Activated effector memory CD4-positive, alpha-beta T cell treated with anti-CD3 and anti-CD28 coated beads, Interleukin-2, amount 50 U/mL, for 16 hours (primary cell): ENCODE measurements around the gene UNC80.
"Not testable (repeated sequence)": the region's sequence is repeated elsewhere in the genome, so short reads cannot be mapped to it uniquely, and the experiment has no call there.

Experiments used
- DNase-seq: peaks from one replicate; pipeline ENCODE4 v3.0.0-alpha.2; 2020

The UNC80 gene, protein sequence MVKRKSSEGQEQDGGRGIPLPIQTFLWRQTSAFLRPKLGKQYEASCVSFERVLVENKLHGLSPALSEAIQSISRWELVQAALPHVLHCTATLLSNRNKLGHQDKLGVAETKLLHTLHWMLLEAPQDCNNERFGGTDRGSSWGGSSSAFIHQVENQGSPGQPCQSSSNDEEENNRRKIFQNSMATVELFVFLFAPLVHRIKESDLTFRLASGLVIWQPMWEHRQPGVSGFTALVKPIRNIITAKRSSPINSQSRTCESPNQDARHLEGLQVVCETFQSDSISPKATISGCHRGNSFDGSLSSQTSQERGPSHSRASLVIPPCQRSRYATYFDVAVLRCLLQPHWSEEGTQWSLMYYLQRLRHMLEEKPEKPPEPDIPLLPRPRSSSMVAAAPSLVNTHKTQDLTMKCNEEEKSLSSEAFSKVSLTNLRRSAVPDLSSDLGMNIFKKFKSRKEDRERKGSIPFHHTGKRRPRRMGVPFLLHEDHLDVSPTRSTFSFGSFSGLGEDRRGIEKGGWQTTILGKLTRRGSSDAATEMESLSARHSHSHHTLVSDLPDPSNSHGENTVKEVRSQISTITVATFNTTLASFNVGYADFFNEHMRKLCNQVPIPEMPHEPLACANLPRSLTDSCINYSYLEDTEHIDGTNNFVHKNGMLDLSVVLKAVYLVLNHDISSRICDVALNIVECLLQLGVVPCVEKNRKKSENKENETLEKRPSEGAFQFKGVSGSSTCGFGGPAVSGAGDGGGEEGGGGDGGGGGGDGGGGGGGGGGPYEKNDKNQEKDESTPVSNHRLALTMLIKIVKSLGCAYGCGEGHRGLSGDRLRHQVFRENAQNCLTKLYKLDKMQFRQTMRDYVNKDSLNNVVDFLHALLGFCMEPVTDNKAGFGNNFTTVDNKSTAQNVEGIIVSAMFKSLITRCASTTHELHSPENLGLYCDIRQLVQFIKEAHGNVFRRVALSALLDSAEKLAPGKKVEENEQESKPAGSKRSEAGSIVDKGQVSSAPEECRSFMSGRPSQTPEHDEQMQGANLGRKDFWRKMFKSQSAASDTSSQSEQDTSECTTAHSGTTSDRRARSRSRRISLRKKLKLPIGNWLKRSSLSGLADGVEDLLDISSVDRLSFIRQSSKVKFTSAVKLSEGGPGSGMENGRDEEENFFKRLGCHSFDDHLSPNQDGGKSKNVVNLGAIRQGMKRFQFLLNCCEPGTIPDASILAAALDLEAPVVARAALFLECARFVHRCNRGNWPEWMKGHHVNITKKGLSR (N-terminal part only)

DNA sequence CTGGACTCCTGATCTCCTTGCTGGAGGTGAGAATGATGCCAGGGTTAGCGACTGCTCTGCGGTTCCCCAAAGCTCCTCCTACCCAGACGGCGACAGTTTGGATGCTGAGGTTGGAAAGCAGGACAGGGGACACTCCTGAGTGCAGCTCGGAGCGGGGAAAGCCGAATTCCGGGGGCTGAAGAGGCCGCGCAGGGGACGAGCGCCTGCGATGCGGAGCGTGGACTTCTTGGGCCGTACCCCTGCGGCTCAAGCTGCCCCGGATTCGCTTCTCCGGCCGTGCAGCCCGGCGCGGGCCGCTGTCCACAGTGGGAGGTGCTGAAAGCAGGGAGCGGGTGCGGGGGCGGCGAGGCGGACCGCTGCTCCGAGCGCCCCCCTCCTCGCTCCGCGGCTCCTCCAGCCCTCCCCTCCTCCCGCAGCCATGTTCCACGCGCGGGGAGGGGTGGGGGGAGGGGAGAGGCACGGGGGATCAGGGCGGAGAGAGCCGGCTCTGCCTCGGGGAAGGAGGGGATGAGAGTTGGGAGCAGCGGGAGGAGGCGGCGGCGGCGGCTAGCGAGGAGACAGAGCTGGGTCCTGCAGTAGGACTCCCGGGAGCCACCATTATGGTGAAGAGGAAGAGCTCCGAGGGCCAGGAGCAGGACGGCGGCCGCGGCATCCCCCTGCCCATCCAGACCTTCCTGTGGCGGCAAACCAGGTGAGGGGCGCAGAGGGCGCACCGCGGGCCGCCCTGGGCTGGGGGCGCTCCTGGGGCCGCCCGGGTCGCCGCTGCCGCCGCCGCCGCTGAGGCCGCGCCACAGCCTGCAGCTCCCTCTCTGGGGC, at the start of gene UNC80:
Gene UNC80 (plus strand): TSS at position 359 of the 816 bp plus-strand sequence. CDS start 241 bp downstream, at position 600.
- no peak for DNase-seq

DNA sequence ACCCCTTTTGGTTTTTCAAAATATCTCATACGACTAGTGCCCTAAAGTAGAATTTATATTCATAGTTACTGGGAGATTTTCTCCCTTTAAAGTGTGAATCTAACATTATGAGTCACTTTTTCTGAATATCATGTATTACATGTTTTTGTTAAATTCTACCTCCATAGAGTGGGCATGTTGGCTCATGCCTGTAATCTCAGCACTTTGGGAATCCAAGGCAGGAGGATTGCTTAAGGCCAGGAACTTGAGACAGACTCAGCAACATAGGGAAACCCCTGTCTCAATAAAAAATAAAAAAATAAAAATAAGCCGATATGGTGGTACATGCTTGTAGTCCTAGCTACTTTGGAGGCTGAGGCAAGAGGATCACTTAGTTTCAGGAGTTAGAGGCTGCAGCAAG, 45.3 kb upstream of the UNC80 start:
- no peak for DNase-seq

DNA sequence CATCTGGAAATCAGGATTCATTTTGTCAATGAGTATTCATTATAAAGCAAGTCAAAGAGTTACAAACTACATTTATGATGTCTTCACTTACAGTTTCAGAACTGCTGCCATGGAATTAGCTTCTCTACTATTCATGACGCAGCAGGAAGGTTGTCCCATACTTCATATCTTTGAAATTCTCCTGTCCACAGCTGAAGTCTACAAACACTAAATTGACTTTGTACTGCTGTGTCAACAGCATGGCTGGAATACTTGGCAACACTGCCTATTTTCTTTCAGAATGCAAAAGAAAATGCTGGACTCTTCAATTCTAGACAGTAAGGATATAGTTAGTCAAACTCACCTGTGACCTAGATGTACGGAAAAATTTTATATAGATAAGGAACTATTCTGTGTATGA, 44.6 kb upstream of the UNC80 start:
- no peak for DNase-seq

DNA sequence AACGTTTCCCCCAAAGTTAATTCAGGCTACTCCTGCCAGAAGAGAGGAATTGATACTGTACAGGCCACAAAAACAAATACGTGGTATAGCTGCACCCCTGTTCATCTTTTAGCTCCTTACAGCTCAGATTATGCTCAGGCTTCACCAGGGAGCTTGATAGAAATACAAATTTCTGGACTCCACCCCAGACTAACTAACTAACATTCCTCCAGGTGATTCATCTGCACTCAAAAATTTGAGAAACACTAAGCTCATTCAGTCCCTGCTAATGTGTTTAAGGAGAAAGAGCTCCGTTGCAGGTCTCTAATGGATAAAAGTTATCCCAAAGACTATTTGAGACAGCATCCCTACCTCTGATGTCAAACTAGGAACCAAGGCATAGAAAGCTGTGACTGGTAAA, 36.8 kb upstream of the UNC80 start:
- no peak for DNase-seq

DNA sequence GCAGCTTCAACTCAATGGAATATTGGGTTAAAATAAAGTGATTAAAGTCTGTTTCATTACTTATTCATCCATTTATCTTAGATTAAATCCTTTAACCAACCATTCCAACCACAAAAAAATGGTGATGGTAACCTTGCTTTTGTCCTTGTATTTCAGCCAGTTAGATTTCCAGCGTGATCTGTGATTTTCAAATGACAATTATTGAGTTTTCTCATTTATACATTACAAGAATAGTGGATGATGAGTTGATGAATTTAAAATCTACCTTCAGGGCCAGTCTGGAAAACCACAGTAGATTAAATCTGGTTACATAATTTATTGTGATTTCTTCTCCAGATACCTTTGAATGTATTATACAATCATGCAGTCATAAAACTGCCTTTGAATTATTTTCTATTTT, 29.7 kb upstream of the UNC80 start:
- no peak for DNase-seq

DNA sequence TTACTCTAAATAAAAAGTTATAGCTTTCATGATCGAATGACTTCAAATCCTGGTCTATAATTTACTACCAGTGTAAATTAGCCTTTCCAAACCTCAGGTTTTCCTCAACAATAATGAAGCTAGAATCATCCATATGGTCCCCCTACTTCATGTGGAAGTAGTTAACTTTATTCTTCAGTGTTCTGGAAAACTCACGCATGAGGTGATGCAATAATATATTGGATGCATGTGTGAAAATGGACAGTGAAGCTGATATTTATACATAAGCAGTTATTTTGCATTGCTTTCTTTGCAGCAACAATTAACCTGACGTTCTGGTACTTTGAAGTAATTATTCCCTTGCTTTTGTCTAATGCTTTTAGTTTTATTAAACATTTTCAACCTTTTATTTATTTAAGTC, 18.6 kb upstream of the UNC80 start:
- no peak for DNase-seq

DNA sequence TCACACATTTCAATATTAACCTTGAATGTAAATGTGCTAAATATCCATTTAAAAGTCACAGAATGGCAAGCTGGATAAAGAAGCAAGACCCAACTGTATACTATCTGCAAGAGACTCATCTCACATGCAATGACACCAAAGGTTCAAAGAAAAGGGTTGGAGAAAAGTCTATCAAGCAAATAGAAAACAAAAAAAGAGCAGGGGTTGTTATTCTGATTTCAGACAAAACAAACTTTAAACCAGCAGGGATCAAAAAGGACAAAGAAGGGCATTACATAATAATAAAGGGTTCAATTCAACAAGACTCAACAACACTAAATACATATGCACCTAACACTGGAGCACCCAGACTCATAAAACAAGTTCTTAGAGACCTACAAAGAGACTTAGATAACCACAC, 14.5 kb upstream of the UNC80 start:
- DNase-seq = no peak

DNA sequence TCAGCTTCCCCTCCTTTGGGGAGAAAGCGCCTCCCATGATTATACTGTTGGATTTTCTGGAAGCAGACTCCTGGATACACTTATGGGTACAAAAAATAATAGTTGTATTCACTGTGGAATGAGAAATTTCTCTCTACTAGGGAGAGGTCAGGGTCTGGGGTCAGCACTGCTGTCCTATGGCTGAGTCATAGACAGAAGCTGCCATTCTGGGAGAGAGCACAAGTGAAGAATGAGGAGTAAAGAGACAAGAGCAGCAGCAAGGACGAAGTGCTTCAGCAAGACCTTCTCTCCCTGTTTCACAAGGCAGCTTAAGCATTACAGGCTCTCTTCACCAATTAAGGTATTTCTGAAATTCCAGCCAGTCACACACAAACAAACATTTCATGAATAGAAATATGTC, 10.1 kb upstream of the UNC80 start:
- no peak for DNase-seq

DNA sequence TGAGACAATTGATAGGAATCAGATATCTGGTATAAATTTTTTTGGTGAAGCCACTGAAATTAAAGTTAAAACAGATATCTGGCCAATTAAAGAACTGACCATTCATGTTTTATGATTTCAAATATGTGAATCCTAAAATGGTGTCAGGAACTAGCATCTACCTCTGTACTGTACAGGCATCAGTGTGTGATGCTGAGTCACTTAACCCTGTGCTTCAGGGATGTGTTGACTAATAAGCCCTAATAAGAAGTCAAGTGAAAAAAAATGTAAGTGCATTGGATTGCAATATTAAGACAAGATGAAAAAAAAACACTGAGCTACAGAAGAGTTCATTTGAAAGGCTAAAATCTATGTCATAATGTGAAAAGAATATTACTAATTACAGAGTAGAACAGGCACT, 9.1 kb upstream of the UNC80 start:
- no peak for DNase-seq

DNA sequence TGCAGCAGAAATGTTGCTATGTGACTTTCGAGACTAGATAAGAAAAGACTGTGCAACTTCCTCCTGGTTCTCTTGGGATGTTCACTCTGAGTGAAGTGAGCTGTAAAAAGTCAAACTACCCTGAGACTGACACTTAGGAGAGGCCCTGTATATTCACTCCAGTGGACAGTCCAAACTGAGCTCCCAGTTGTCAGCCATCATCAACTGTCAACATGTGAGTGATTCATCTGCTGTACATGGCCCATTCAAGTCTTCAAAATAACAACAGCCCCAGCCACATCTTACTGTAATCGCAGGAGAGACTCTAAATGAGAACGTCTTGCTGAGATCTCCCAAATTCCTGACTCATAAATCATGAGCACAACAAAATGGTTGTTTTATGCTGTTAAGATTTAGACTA, 8.5 kb upstream of the UNC80 start:
- DNase-seq = no peak

DNA sequence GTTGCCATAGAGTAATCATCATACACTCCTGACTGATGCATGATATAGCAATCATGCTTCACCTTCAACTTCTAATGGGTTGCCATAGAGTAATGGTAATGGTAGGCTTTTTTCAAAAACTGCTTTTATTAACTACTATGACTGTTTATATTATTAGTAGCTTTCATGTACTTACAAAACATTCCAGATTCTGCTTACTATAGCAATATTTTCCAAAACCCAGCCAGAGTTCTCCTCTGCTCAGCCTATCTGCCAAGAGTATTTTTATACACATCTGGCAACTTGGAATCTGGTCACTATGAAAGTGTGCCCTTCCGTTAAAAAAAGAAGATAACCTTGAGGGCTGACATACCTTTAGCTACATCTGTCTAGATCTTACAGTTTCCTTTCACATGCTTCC, 5.0 kb upstream of the UNC80 start:
- DNase-seq = no peak

DNA sequence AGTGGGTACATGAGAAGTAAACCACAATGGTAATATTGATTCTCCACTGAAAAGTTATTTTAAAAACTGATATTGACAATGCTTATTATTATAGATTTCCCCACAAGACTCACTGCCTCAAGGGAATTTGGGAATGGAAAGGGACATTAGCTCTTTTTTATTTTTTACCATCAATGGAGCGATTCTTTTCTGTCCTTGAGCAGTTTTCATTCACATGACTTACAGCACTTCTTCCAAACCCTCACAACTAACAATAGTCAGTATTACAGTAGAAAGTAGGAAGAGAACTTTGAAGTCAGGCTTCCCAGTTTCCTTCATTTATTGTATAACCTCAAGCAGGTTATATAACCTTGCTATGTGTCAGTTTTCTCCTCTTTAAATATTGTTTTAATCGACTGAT, 4.3 kb upstream of the UNC80 start:
- no peak for DNase-seq

DNA sequence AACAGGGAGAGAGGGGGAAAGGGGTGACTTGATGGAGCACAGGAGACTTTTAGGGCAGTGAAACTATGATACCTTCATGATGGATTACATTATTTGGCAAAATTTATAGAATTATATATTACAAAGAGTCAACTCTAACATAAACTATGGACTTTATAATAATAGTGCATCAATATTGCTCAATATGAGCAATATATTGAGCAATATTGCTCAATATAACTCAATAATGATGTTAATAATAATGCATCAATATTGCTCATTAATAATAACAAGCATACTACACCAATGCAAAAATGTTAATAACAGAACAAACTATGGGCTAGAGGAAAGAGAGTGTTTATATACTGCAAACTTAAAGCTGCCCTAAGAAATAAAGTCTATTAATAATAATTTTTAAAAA, 3.1 kb upstream of the UNC80 start:
- no peak for DNase-seq

DNA sequence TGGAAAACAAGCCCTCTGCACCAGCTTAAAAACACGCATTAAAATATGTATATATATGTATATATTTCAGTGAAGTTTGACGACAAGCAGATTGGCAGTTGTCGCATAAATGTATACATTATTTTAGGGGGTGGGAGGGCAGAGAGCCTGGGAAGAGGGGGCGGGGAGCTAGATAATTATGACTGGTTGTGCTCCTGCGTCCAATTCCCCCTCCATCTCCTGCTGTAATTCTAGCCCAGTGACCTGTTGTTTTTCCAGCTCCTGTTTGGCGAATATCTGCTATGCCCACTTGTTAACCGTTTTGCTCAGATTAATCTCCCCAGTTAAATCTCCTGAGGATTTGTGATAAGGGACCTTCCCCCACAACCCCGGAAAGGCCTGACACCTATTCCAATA, 656 bp downstream of the UNC80 start:
- no peak for DNase-seq

DNA sequence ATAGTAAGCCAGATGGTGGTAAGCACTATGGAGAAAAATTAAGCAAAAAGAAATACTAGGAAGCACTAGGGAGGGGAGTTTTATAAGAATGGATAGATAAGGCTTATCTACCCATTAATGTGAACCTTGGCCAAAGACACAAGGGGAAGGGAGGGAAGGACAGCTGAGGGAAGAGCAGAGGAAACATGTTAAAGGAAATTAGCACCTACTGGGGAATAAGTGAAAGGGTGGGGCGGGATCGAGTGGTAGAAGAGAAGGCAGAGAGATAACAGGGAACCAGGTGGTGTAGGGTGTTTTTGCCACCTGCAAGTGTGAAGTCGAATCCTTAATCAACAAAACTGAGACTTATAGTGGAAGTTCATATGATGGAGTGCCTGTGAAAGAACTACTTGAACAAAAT, 1.7 kb downstream of the UNC80 start:
- no peak for DNase-seq

DNA sequence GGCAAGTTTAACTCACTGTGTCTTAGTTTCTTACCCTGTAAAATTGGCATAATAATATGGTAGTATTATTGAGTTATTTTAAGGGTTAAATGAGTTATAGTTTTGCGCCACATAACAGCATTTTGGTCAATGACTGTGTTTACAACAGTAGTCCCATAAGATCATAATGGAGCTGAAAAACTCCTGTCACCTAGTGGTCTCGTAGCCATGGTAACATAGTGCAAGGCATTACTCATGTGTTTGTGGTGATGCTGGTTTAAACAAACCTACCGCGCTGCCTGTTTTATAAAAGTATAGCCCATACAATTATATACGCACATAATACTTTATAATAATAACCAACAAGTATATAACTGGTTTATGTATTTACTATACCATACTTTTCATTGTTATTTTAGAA, 15.8 kb downstream of the UNC80 start:
- DNase-seq = no peak

DNA sequence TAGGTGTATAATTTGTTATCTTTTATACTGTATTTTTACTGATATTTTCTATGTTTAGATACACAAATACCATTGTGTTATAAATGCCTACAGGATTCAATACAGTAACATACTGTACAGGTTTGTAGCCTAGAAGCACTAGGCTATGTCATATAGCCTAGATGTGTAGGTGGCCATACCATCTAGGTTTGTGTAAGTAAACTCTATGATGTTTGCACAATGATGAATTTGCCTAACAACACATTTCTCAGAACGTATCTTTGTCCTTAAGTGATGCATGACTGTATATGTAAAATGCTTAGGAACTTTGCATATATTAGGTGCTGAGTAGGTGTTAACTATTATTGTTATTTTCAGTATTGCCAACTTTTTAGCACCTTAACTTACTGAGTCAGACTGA, 17.3 kb downstream of the UNC80 start:
- no peak for DNase-seq

DNA sequence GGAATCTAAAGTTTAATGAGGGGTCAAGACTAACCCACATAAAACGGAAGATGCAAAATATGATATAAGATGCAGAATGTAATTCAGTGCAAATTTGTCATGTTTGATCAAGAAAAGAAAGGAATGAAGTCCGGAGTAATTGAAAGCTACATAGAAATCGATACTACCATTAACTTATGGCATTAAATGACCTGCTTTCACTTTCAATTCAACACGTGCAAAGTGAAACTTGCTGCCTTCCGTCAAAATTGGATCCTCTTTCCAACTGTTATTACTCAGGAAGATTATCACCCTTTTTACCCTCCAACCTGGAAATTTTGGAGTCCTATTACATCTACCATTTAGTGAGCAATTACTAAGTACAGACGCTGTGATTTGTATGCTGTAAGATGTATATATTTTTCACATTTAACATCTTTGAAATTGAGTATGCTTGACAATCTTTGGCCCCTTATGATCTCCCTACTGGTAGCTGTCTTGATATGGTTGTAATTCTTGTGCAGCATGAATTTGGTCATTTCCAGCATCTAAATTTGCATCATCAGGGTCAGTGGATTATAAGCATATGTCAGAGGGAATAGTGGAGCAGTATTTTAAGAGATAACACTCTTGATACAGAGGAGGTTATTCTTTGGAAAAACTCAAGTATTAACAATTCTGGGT, 18.6 kb downstream of the UNC80 start:
- DNase-seq = no peak

DNA sequence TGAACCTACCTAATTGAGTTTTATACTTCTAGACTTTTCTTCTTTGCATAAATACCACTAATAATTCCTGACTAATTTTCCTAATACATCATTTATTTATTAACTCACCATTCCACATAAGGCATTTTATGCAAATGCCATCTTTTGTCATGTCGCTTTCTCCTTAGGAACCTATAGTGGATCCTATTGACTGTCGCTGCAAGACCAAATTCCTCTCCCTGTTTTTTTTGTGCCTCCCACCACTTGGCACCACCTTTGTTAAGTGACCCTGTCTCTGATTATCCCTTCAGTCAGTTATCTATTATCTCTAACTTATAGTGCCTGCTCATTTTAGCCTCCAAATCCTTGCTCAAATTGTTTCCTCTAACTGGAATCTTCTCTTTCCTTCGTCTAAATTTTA, 19.5 kb downstream of the UNC80 start:
- no peak for DNase-seq

DNA sequence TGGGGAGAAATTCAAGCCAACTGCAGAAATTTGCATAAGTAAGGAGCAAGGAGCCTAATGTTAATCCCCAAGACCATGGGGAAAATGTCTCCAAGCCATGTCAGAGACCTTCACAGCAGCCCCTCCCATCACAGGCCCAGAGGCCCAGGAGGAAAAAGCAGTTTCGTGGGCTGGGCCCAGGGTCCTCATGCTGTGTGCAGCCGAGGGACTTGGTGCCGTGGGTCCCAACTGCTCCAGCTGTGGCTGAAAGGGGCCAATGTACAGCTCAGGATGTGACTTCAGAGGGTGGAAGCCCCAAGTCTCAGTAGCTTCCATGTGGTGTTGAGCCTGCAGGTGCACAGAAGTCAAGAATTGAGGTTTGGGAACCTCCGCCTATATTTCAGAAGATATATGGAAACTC, 23.8 kb downstream of the UNC80 start:
- not testable (repeated sequence) for DNase-seq

DNA sequence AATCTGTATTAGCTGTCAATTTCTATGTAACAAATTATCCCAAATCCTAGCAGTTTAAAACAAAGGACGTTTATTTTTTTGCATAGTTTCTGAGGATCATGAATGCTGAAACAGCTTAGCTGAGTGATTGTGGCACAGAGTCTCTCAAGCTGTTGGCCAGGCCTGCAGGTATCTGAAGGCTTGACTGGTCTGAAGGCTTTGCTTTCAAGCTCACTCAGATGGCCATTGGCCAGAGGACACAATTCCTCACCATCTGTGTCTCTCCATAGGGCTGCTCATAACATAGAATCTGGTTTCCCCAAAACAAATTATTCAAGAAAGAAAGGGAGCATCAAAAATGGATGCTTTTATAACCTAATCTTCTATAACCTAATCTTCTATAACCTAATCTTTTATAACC, 33.7 kb downstream of the UNC80 start:
- DNase-seq = no peak

DNA sequence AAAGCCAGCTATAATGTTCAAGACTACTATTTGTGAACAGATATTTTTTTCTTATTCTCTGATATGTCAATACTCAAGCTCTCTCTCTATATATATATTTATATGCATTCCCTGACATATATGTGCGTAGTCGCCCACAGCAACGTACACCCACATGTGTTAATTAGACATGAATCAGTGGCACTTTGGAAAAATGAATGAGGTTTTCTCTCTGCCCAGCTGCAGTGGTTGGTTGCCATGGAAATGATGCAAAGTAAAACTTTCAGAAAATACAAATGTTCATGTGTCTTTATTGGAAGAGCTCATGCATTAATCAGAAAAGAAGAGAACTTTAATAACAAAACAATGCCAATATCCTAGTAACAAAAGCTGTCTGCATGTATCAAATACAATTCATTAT, 34.7 kb downstream of the UNC80 start:
- no peak for DNase-seq
